Kidney epithelial cell (primary cell): ENCODE results near the gene CNGB1. TPM values are rescaled to one million over a fixed set of nuclear protein-coding genes. Genes with fewer than 3 reads are reported as not detected.

ENCODE experiments used
- DNase-seq: peaks from one replicate; pipeline ENCODE4 v3.0.0-alpha.2; 2010; ENCODE audit warnings: low read depth
- H3K27me3 ChIP-seq: 2 replicates; pipeline ENCODE4 v1.6.0; 2011; ENCODE audit warnings: low read length; ENCODE audit not compliant: control insufficient read depth, insufficient read depth
- H3K36me3 ChIP-seq: 2 replicates; pipeline ENCODE4 v1.5.1; 2011; ENCODE audit warnings: low read length; ENCODE audit not compliant: control insufficient read depth, insufficient read depth
- H3K4me3 ChIP-seq: 2 replicates; pipeline ENCODE4 v1.5.1; 2011; ENCODE audit warnings: low read depth, mild to moderate bottlenecking, control low read depth, low read length
- total RNA-seq: library from RNA; depleted of rRNA; stranded (reverse); fragments of >200 nt; gene quantifications from 2 replicates; pipeline ENCODE4 v1.2.3, GENCODE V29; 2015
- TF ChIP-seq, protein P1 (sequence below): IDR thresholded peaks from 2 replicates; pipeline ENCODE4 v1.5.1; 2011; ENCODE audit warnings: mild to moderate bottlenecking, moderate library complexity, low read length, control low read depth, inconsistent platforms; ENCODE audit not compliant: insufficient read depth, poor library complexity, severe bottlenecking

CNGB1 gene
- total RNA-seq, 1 donor from 2014 or later = not detected

DNA sequence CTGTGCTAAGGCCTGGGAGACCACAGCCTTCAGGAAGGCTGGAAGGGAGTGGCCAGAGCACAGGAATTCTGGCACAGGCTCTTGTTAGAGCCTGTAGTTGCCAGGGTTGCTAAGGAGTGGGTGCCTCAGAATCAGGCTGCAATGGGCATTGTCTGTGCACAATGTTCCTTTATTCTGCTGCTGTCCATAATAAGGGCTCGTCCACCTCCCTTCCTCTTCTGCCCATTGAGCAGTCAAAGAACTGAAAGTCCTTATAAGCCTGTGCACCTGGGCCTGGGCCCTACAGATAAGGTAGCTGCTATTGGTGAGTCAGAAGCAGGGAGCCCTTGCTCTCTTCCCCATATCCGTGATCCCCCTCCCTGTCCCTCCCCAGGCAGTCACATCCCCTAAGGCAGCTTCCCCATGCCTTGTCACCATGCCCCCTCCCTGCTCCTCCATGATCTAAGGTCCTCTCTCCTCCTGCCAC, 5.4 kb upstream of the CNGB1 start:
- Histone ChIP-seq H3K4me3 (no peak overlapping the region), H3K36me3 (no peaks in the 10 kb centered on the region), H3K27me3 (peaks cover 7% of the 10 kb centered on the region)
- TF ChIP-seq, protein P1, sequence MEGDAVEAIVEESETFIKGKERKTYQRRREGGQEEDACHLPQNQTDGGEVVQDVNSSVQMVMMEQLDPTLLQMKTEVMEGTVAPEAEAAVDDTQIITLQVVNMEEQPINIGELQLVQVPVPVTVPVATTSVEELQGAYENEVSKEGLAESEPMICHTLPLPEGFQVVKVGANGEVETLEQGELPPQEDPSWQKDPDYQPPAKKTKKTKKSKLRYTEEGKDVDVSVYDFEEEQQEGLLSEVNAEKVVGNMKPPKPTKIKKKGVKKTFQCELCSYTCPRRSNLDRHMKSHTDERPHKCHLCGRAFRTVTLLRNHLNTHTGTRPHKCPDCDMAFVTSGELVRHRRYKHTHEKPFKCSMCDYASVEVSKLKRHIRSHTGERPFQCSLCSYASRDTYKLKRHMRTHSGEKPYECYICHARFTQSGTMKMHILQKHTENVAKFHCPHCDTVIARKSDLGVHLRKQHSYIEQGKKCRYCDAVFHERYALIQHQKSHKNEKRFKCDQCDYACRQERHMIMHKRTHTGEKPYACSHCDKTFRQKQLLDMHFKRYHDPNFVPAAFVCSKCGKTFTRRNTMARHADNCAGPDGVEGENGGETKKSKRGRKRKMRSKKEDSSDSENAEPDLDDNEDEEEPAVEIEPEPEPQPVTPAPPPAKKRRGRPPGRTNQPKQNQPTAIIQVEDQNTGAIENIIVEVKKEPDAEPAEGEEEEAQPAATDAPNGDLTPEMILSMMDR = no peak
- no peak for DNase-seq

DNA sequence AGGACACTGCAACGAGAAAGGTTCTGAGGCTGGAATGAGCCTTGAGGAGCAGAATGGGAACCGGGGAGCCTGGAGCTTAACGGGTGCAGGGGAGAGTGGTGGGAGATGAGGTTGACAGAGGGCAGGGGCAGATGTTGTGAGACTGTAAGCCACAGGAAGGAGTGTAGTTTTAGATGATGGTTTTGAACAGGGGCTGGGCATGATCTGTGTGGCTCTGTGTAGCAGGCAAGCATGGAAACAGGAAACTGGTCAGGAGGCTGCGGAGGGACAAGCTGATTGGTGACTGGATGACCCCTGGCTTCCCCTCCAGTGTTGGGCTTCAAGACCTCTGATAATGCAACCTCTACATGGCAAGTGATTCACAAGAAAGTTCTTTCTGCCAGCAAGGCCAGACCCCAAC, 1.4 kb upstream of the CNGB1 start:
- H3K4me3 ChIP-seq = no peak overlapping the region
- H3K27me3 ChIP-seq = peaks cover 7% of the 10 kb centered on the region
- TF ChIP-seq, protein P1 = no peak
- H3K36me3 ChIP-seq = no peaks in the 10 kb centered on the region
- DNase-seq = no peak

DNA sequence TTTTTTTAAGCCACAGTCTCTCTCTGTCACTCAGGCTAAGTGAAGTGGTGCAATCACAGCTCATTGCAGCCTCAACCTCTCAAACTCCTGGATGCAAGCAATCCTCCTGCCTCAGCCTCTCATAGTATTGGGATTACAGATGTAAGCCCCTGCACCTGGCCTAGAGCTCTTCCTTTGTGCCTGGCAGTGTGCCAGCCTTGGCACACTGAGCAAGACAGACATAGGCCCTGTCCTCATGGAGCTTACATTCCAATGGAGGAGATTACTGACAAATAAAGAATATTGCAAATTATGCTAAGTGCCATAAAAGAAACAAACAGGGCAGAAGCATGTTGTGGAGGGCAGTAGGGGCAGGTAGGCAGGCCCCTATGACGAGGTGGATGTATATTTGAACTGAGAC, 920 bp upstream of the CNGB1 start:
- TF ChIP-seq, protein P1 = no peak
- no peak overlapping the region for H3K4me3 ChIP-seq
- no peak for DNase-seq
- no peaks in the 10 kb centered on the region for H3K36me3 ChIP-seq
- peaks cover 7% of the 10 kb centered on the region for H3K27me3 ChIP-seq

DNA sequence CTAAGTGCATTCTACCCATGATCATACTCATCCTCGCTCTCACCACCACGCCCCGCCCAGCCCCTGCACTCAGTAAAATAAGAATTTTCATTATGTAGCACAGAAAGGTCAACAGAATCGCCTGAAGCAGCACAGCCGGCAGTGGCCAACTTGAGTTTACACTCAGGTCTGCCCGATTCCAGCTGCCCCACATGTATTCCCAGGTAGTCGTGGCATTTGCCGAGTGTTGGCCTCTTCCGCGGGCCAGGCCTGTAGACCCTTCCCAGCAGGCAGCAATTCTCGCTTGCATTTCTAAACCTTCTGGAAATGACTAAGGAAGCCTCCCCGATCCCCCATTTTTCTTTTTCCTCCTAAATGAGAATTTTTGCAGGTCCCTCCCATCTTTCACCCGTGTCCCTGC, 609 bp downstream of the CNGB1 start:
- Histone ChIP-seq H3K27me3 (peaks cover 5% of the 10 kb centered on the region), H3K4me3 (no peak overlapping the region), H3K36me3 (no peaks in the 10 kb centered on the region)
- DNase-seq = no peak
- TF ChIP-seq, protein P1 = no peak

DNA sequence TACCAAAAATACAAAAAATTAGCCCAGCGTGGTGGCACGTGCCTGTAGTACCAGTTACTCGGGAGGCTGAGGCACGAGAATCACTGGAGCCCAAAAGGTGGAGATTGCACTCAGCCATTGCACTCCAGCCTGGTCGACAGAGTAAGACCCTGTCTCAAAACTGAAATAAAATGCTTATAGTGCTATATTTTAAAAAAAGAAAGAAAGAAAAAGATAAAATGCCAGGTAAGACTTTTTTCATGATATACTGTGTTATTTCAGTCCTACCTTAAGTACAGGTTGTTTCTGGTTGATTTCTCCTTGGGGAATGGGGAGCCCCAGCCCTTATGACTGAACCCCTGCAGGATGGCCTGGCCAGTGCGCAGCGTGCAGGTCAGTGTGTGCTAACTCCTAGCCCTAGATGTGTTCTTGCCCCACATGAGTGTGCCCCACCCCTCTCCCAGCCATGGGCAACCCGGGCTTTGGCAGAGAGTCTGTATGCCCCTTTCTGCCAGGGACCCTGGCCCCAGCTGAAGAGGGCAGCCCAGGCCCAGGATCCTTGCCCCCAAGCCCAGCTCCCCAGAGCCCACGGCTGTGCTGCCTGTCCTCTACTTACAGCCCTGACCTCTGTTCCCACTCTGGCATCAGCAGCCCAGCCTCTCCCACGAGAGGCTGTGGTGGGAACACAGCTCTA, 1.3 kb downstream of the CNGB1 start:
- TF ChIP-seq, protein P1 = no peak
- no peaks in the 10 kb centered on the region for H3K36me3 ChIP-seq

DNA sequence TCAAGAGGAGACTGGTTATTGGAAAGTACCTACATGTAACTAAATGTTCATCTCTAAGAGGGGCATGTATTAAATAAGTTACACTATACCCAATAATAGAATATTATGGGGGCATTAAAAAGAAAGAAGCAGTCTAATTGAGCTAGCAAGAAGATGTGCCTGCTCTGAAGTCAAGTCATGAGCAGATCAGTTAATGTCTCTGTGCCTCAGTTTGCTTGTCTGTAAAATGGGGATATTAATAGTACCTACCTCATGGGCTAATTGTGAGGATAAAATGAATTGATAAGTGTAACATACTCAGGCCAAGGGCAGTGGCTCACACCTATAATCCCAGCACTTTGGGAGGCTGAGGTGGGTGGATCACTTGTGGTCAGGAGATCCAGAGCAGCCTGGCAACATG, 3.0 kb downstream of the CNGB1 start:
- Histone ChIP-seq H3K27me3 (peaks cover 2% of the 10 kb centered on the region), H3K36me3 (no peaks in the 10 kb centered on the region), H3K4me3 (no peak overlapping the region)
- no peak for DNase-seq
- TF ChIP-seq, protein P1 = no peak

More for the DNA sequence above, 1.3 kb downstream of the CNGB1 start:
- Histone ChIP-seq H3K4me3 (no peak overlapping the region), H3K27me3 (peaks cover 5% of the 10 kb centered on the region)
- DNase-seq = no peak
